Measurements from ENCODE around the gene PPFIA2. TPM values are rescaled to one million over a fixed set of nuclear protein-coding genes. Genes with fewer than 3 reads are reported as not detected.

Gene PPFIA2
- total RNA-seq, 5 donors from 2014 or later (not counting 1 experiment from before 2014, with no cell fraction given) = not detected

DNA sequence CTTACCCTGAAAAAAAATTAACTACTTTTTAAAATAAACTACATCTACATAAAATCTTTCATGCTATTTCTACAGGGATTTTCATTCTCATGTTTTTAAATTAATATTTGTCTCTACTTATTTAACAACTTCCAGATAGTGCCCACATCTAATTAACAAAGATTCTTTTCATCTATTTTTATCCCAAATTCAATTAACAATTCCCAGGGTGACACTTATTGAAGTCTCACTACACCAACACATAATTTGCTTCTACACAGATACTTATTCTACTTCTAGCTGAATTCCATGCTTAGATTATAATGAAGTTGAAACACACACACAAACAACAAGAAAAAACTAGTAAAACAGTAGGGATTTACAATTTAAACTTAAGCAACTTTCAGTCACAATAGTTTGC, 344.7 kb downstream of the PPFIA2 start:
- Histone ChIP-seq H3K27me3 (replicated peaks in 1 of 2; ENCODE audit: control insufficient read depth in 2 of 2, extremely low read depth in 1 of 2, insufficient read depth in 2 of 2, low read length in 1 of 2) (no peaks in the 10 kb centered on the region), H3K36me3 (ENCODE audit: control insufficient read depth in 2 of 2, extremely low read depth in 1 of 2, insufficient read depth in 1 of 2, low read length in 1 of 2) (no peaks in the 10 kb centered on the region), H3K9me3 (no peaks in the 10 kb centered on the region), H3K27ac (ENCODE audit: low read length) (no peak overlapping the region), H3K4me3 (ENCODE audit: control insufficient read depth in 1 of 2, extremely low read depth in 1 of 2, low read length in 1 of 2) (no peak overlapping the region), H3K4me1 (ENCODE audit: control insufficient read depth in 1 of 2, extremely low read depth in 1 of 2, insufficient read depth in 2 of 2, low read length in 2 of 2) (no peaks in the 10 kb centered on the region)
- ATAC-seq (replicated peaks in 1 of 4) (no peak), DNase-seq (no peak)
- Mint-ChIP-seq H3K27ac (no peak overlapping the region), H3K27me3 (no peaks in the 10 kb centered on the region), H3K9me3 (peaks cover 0 to 5% (median 5%) of the 10 kb centered on the region in 3 donors), H3K36me3 (no peaks in the 10 kb centered on the region), H3K4me1 (no peaks in the 10 kb centered on the region), H3K4me3 (no peak overlapping the region)
- CTCF ChIA-PET = no interaction called here
- POLR2A ChIA-PET = no interaction called here

- Mint-ChIP-seq H3K27ac (no peak overlapping the region), H3K4me1 (no peaks in the 10 kb centered on the region), H3K27me3 (no peaks in the 10 kb centered on the region), H3K9me3 (peaks cover 0 to 5% (median 5%) of the 10 kb centered on the region in 3 donors), H3K36me3 (no peaks in the 10 kb centered on the region), H3K4me3 (no peak overlapping the region)
- Histone ChIP-seq H3K27me3 (replicated peaks in 1 of 2; ENCODE audit: control insufficient read depth in 2 of 2, extremely low read depth in 1 of 2, insufficient read depth in 2 of 2, low read length in 1 of 2) (no peaks in the 10 kb centered on the region), H3K4me1 (ENCODE audit: control insufficient read depth in 1 of 2, extremely low read depth in 1 of 2, insufficient read depth in 2 of 2, low read length in 2 of 2) (no peaks in the 10 kb centered on the region), H3K27ac (ENCODE audit: low read length) (no peak overlapping the region), H3K9me3 (no peaks in the 10 kb centered on the region), H3K4me3 (ENCODE audit: control insufficient read depth in 1 of 2, extremely low read depth in 1 of 2, low read length in 1 of 2) (no peak overlapping the region), H3K36me3 (ENCODE audit: control insufficient read depth in 2 of 2, extremely low read depth in 1 of 2, insufficient read depth in 1 of 2, low read length in 1 of 2) (no peaks in the 10 kb centered on the region)
- POLR2A ChIA-PET = no interaction called here
- DNase-seq = no peak
- 0% methylated on average over 1 of the region's 1 CpG for WGBS (ENCODE audit: insufficient coverage)
- ATAC-seq (replicated peaks in 1 of 4) = no peak
- CTCF ChIA-PET = no interaction called here
These were observed 346.2 kb downstream of the PPFIA2 start for GRCh38 chr12:81412940-81413339.

- Histone ChIP-seq H3K36me3 (ENCODE audit: control insufficient read depth in 2 of 2, extremely low read depth in 1 of 2, insufficient read depth in 1 of 2, low read length in 1 of 2) (no peaks in the 10 kb centered on the region), H3K4me1 (ENCODE audit: control insufficient read depth in 1 of 2, extremely low read depth in 1 of 2, insufficient read depth in 2 of 2, low read length in 2 of 2) (no peaks in the 10 kb centered on the region), H3K9me3 (no peaks in the 10 kb centered on the region), H3K27ac (ENCODE audit: low read length) (no peak overlapping the region), H3K4me3 (ENCODE audit: control insufficient read depth in 1 of 2, extremely low read depth in 1 of 2, low read length in 1 of 2) (no peak overlapping the region), H3K27me3 (replicated peaks in 1 of 2; ENCODE audit: control insufficient read depth in 2 of 2, extremely low read depth in 1 of 2, insufficient read depth in 2 of 2, low read length in 1 of 2) (no peaks in the 10 kb centered on the region)
- no peaks in the 10 kb centered on the region for H3K27me3 Mint-ChIP-seq
- ATAC-seq (replicated peaks in 1 of 4) = no peak
- H3K27ac Mint-ChIP-seq = no peak overlapping the region
- WGBS (ENCODE audit: insufficient coverage) = no CpG with 5 or more reads among the region's 1 CpG
- ChIA-PET POLR2A (no interaction called here), CTCF (no interaction called here)
- no peaks in the 10 kb centered on the region for H3K4me1 Mint-ChIP-seq
- no peak overlapping the region for H3K4me3 Mint-ChIP-seq
- no peak for DNase-seq
- H3K36me3 Mint-ChIP-seq = no peaks in the 10 kb centered on the region
- peaks cover 5 to 14% (median 7%) of the 10 kb centered on the region in 3 donors for H3K9me3 Mint-ChIP-seq
These were observed 355.8 kb downstream of the PPFIA2 start for GRCh38 chr12:81403348-81403747.

GRCh38 chr12:81401241-81401640, 357.9 kb downstream of the PPFIA2 start:
- no peak overlapping the region for H3K4me3 Mint-ChIP-seq
- CTCF ChIA-PET = no interaction called here
- H3K27ac ChIP-seq (ENCODE audit: low read length) = no peak overlapping the region
- no peaks in the 10 kb centered on the region for H3K36me3 Mint-ChIP-seq
- no peak for ATAC-seq (replicated peaks in 1 of 4)
- peaks cover 6 to 16% (median 13%) of the 10 kb centered on the region in 3 donors for H3K9me3 Mint-ChIP-seq
- H3K27me3 Mint-ChIP-seq = no peaks in the 10 kb centered on the region
- H3K27ac Mint-ChIP-seq = no peak overlapping the region
- H3K9me3 ChIP-seq = no peaks in the 10 kb centered on the region
- H3K36me3 ChIP-seq (ENCODE audit: control insufficient read depth in 2 of 2, extremely low read depth in 1 of 2, insufficient read depth in 1 of 2, low read length in 1 of 2) = no peaks in the 10 kb centered on the region
- WGBS (ENCODE audit: insufficient coverage) = no CpG with 5 or more reads among the region's 2 CpGs
- no peaks in the 10 kb centered on the region for H3K27me3 ChIP-seq (replicated peaks in 1 of 2; ENCODE audit: control insufficient read depth in 2 of 2, extremely low read depth in 1 of 2, insufficient read depth in 2 of 2, low read length in 1 of 2)
- POLR2A ChIA-PET = no interaction called here
- DNase-seq = no peak
- H3K4me3 ChIP-seq (ENCODE audit: control insufficient read depth in 1 of 2, extremely low read depth in 1 of 2, low read length in 1 of 2) = no peak overlapping the region
- no peaks in the 10 kb centered on the region for H3K4me1 Mint-ChIP-seq
- H3K4me1 ChIP-seq (ENCODE audit: control insufficient read depth in 1 of 2, extremely low read depth in 1 of 2, insufficient read depth in 2 of 2, low read length in 2 of 2) = no peaks in the 10 kb centered on the region

GRCh38 chr12:81400024-81400423, 359.1 kb downstream of the PPFIA2 start:
- ATAC-seq (replicated peaks in 1 of 4) = no peak
- Histone ChIP-seq H3K27ac (ENCODE audit: low read length) (no peak overlapping the region), H3K9me3 (no peaks in the 10 kb centered on the region), H3K4me3 (ENCODE audit: control insufficient read depth in 1 of 2, extremely low read depth in 1 of 2, low read length in 1 of 2) (no peak overlapping the region), H3K27me3 (replicated peaks in 1 of 2; ENCODE audit: control insufficient read depth in 2 of 2, extremely low read depth in 1 of 2, insufficient read depth in 2 of 2, low read length in 1 of 2) (no peaks in the 10 kb centered on the region), H3K4me1 (ENCODE audit: control insufficient read depth in 1 of 2, extremely low read depth in 1 of 2, insufficient read depth in 2 of 2, low read length in 2 of 2) (no peaks in the 10 kb centered on the region), H3K36me3 (ENCODE audit: control insufficient read depth in 2 of 2, extremely low read depth in 1 of 2, insufficient read depth in 1 of 2, low read length in 1 of 2) (no peaks in the 10 kb centered on the region)
- Mint-ChIP-seq H3K9me3 (peaks cover 7 to 18% (median 18%) of the 10 kb centered on the region in 3 donors), H3K27ac (no peak overlapping the region), H3K36me3 (no peaks in the 10 kb centered on the region), H3K4me3 (no peak overlapping the region), H3K4me1 (no peaks in the 10 kb centered on the region), H3K27me3 (no peaks in the 10 kb centered on the region)
- DNase-seq = no peak
- ChIA-PET CTCF (no interaction called here), POLR2A (no interaction called here)
- no CpG with 5 or more reads among the region's 1 CpG for WGBS (ENCODE audit: insufficient coverage)

DNA sequence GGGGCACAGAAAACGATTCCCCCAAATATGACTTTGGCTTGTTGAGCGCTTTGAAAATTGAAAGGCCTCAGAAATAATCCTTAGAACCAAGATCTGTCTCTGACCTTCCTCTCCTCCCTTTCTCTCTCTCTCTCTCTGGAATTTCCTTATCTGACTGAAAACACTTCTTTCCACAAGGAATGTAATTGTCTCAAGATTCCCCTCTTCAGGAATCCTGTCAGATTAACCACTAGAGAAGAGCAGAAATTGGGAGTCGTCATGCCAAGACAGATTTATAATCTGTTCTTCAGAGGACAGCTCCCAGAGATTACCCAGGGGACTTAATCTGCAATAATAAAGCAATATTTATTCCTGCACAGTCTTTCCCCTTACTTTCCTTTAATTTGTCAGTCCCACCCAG, 363.7 kb downstream of the PPFIA2 start:
- H3K4me3 Mint-ChIP-seq = no peak overlapping the region
- ChIA-PET POLR2A (no interaction called here), CTCF (no interaction called here)
- H3K36me3 Mint-ChIP-seq = no peaks in the 10 kb centered on the region
- H3K4me1 ChIP-seq (ENCODE audit: control insufficient read depth in 1 of 2, extremely low read depth in 1 of 2, insufficient read depth in 2 of 2, low read length in 2 of 2) = no peaks in the 10 kb centered on the region
- H3K27me3 Mint-ChIP-seq = no peaks in the 10 kb centered on the region
- 73% methylated on average over 3 of the region's 3 CpGs for WGBS (ENCODE audit: insufficient coverage)
- no peak overlapping the region for H3K4me3 ChIP-seq (ENCODE audit: control insufficient read depth in 1 of 2, extremely low read depth in 1 of 2, low read length in 1 of 2)
- DNase-seq = no peak
- no peaks in the 10 kb centered on the region for H3K4me1 Mint-ChIP-seq
- no peak overlapping the region for H3K27ac ChIP-seq (ENCODE audit: low read length)
- H3K27ac Mint-ChIP-seq = no peak overlapping the region
- peaks cover 3 to 19% (median 15%) of the 10 kb centered on the region in 3 donors for H3K9me3 Mint-ChIP-seq
- no peak for ATAC-seq (replicated peaks in 1 of 4)
- no peaks in the 10 kb centered on the region for H3K9me3 ChIP-seq
- H3K27me3 ChIP-seq (replicated peaks in 1 of 2; ENCODE audit: control insufficient read depth in 2 of 2, extremely low read depth in 1 of 2, insufficient read depth in 2 of 2, low read length in 1 of 2) = no peaks in the 10 kb centered on the region
- no peaks in the 10 kb centered on the region for H3K36me3 ChIP-seq (ENCODE audit: control insufficient read depth in 2 of 2, extremely low read depth in 1 of 2, insufficient read depth in 1 of 2, low read length in 1 of 2)

- ChIA-PET POLR2A (no interaction called here), CTCF (no interaction called here)
- no peaks in the 10 kb centered on the region for H3K9me3 ChIP-seq
- Mint-ChIP-seq H3K9me3 (peaks cover 3 to 5% (median 4%) of the 10 kb centered on the region in 3 donors), H3K4me3 (no peak overlapping the region), H3K27ac (no peak overlapping the region), H3K27me3 (no peaks in the 10 kb centered on the region), H3K4me1 (no peaks in the 10 kb centered on the region), H3K36me3 (no peaks in the 10 kb centered on the region)
- H3K27ac ChIP-seq (ENCODE audit: low read length) = no peak overlapping the region
- H3K36me3 ChIP-seq (ENCODE audit: control insufficient read depth in 2 of 2, extremely low read depth in 1 of 2, insufficient read depth in 1 of 2, low read length in 1 of 2) = no peaks in the 10 kb centered on the region
- no peaks in the 10 kb centered on the region for H3K4me1 ChIP-seq (ENCODE audit: control insufficient read depth in 1 of 2, extremely low read depth in 1 of 2, insufficient read depth in 2 of 2, low read length in 2 of 2)
- no peak overlapping the region for H3K4me3 ChIP-seq (ENCODE audit: control insufficient read depth in 1 of 2, extremely low read depth in 1 of 2, low read length in 1 of 2)
- no peaks in the 10 kb centered on the region for H3K27me3 ChIP-seq (replicated peaks in 1 of 2; ENCODE audit: control insufficient read depth in 2 of 2, extremely low read depth in 1 of 2, insufficient read depth in 2 of 2, low read length in 1 of 2)
- DNase-seq = no peak
- 100% methylated on average over 1 of the region's 7 CpGs for WGBS (ENCODE audit: insufficient coverage)
- no peak for ATAC-seq (replicated peaks in 1 of 4)
These were observed 369.5 kb downstream of the PPFIA2 start for GRCh38 chr12:81389550-81390099.
